ENCODE measurements around the gene CCHCR1.

DNA sequence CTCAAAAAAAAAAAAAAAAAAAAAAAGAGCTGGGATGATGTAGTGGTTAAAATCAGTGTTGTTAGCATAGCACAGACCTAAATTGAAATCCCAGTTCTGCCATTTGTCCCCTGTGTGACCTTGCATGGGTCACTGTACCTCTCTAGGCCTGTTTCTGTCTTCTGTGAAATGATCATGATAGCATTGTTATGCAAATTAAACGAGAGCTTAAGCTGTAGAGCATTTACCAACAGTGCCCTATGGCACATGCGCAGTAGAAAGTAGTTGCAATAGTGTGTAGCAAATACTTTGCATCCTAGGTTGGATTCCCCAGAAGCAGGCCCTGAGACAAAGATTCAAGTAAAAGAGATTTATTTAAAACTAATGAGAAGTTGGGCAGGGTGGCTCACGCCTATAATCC, 26.0 kb downstream of the CCHCR1 start:
- TF ChIP-seq POLR2AphosphoS5 (IDR thresholded peaks at IDR 0.05; ENCODE audit: low read depth, low read length) (no peak), POLR2A (IDR thresholded peaks at IDR 0.05; ENCODE audit: low read depth, low read length) (no peak)
